IPS DF 6.9 (cell line): ENCODE measurements around the gene FGGY.
"Not testable (repeated sequence)": the region's sequence is repeated elsewhere in the genome, so short reads cannot be mapped to it uniquely, and the experiment has no call there.

ENCODE experiments used
- DNase-seq: peaks from one replicate; pipeline ENCODE4 v3.0.0-alpha.2; 2013; ENCODE audit warnings: low read depth, low spot score
- H3K27ac ChIP-seq: one replicate; pipeline ENCODE4 v1.5.1; 2013; ENCODE audit warnings: low read length, control low read depth
- H3K27me3 ChIP-seq: 2 replicates; pipeline ENCODE4 v1.6.1; 2013; ENCODE audit warnings: mild to moderate bottlenecking, low read length; ENCODE audit not compliant: control insufficient read depth, insufficient read depth
- H3K36me3 ChIP-seq: 2 replicates; pipeline ENCODE4 v1.6.1; 2013; ENCODE audit warnings: low read length; ENCODE audit not compliant: control insufficient read depth, insufficient read depth
- H3K4me1 ChIP-seq: 2 replicates; pipeline ENCODE4 v1.6.1; 2013; ENCODE audit warnings: low read length; ENCODE audit not compliant: control insufficient read depth, insufficient read depth
- H3K4me3 ChIP-seq: 2 replicates; pipeline ENCODE4 v1.5.1; 2013; ENCODE audit warnings: mild to moderate bottlenecking, low read length
- H3K9me3 ChIP-seq: 2 replicates; pipeline ENCODE4 v1.6.1; 2013; ENCODE audit warnings: low read length, inconsistent platforms; ENCODE audit not compliant: control insufficient read depth, insufficient read depth
- WGBS: extraction: QIAGEN DNeasy Blood & Tissue Kit; methylation state at CpG from one replicate; pipeline ENCODE4 v1.1.7; 2013; ENCODE audit warnings: mixed read lengths, missing lambda C conversion rate; ENCODE audit not compliant: insufficient read length, insufficient coverage; 5-methylcytosine and 5-hydroxymethylcytosine counted together

FGGY gene

DNA sequence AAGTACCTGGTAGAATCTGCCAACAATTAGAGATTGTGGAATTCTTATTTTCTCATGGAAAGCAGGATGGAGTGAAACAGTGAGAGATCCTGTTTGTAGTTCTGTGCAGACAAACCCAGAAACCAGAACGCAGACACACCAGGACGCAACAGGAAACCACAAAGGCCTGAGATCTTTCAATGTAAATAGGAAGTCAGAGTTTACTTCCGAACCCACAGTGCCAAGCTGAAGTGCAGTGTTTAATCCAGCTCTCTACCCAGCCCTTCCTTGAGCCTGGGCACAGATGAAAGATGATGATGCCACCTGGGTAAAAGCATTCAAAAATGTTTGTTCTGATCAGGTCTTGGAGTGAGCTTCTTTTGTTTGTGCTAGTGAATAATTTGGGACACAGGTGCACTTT is 273.6 kb downstream of the FGGY start:
- Histone ChIP-seq H3K27me3 (0 out of 2 replicates have a peak, but pooled peaks cover 1% of the 10 kb centered on the region), H3K4me1 (peaks cover 3% of the 10 kb centered on the region; the same call in 1 of the 2 replicates), H3K9me3 (no peaks in the 10 kb centered on the region), H3K36me3 (no peaks in the 10 kb centered on the region), H3K27ac (no peak overlapping the region), H3K4me3 (no peak overlapping the region)
- DNase-seq = no peak
- no CpG with 5 or more reads among the region's 3 CpGs for WGBS

DNA sequence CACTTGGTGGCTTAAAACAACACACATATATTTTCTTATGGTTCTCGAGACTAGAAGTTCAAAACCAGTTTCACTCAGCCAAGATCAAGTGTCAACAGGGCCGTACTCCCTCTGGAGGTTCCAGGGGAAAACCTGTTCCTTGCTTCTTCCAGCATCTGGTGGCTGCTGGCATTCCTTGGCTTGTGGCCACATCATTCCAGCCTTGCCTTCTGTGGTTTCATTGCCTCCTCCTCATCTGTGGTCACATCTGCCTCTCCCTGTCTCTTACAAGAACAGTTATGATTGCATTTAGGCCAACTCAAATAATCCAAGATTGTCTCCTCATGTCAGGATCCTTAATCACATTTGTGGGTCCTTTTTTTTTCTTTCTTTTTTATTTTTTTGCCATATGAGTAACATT is 277.2 kb downstream of the FGGY start:
- no peaks in the 10 kb centered on the region for H3K36me3 ChIP-seq
- peaks cover 3% of the 10 kb centered on the region; the same call in 1 of the 2 replicates for H3K4me1 ChIP-seq
- no peak for DNase-seq
- WGBS = no CpG with 5 or more reads among the region's 2 CpGs
- H3K27ac ChIP-seq = no peak overlapping the region
- no peak overlapping the region for H3K4me3 ChIP-seq
- H3K27me3 ChIP-seq = 0 out of 2 replicates have a peak, but pooled peaks cover 1% of the 10 kb centered on the region
- no peaks in the 10 kb centered on the region for H3K9me3 ChIP-seq

DNA sequence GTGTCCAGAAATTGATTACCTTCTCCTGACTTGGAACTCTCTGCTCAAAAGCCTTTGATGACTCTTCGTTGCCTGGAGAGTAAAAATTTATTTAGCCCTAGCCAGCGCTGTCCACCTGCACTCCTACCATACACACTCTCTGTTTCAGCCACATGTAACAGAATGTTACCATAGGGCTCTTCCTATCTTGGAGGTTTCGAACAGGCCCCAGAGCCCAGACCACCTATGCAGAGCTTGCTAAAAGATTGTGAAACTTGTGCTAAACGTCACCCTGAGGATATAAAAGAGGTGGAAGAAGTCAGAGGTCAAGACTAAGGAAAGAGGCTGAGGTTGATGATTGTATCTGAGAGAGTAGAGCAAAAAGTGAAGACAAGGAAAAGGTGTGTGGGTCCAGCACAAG is 280.9 kb downstream of the FGGY start:
- Histone ChIP-seq H3K4me1 (no peaks in the 10 kb centered on the region), H3K27me3 (no peaks in the 10 kb centered on the region), H3K36me3 (no peaks in the 10 kb centered on the region), H3K27ac (no peak overlapping the region), H3K4me3 (no peak overlapping the region), H3K9me3 (no peaks in the 10 kb centered on the region)
- WGBS = no CpG with 5 or more reads among the region's 4 CpGs
- DNase-seq = no peak

DNA sequence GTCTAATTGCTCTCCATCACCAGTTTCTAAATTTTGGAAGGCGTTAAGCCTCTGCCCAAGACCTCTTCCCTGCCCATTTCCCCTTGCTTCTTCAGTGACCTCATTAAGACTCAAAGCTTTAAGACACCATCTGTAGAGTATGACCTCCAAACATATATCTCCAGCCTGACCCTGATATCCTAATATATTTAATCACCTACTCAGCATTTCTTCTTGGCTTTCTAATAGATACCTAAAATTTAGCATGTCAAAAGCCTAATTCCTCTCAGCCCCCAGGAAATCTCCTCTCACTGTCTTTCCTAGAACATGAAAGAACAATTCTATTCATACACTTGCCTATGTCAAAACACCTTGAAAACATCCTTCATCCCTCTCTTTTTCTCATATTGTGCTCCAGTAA is 282.3 kb downstream of the FGGY start:
- no peaks in the 10 kb centered on the region for H3K36me3 ChIP-seq
- no CpG with 5 or more reads among the region's 1 CpG for WGBS
- H3K27ac ChIP-seq = no peak overlapping the region
- no peaks in the 10 kb centered on the region for H3K4me1 ChIP-seq
- no peak overlapping the region for H3K4me3 ChIP-seq
- DNase-seq = no peak
- no peaks in the 10 kb centered on the region for H3K9me3 ChIP-seq
- no peaks in the 10 kb centered on the region for H3K27me3 ChIP-seq

DNA sequence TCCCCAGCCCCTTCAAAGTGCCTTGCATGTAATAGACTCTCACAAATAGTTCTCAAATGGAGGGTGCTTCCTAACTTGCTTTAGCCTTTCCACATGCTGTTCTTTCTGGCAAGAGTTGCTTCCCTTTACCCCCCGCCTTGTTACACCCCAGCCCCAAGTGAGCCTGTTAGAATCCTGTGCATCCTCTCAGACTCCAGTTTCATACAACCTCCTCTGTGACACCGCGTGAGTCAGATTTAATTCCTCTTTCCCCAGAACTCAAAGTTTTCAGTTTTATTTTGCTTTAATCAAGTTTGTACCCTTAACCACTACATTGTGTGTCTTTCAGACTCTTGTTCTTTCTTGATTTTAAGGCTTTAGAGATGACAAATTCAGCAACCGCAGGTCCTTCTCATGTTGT is 283.4 kb downstream of the FGGY start:
- Histone ChIP-seq H3K27ac (no peak overlapping the region), H3K9me3 (no peaks in the 10 kb centered on the region), H3K36me3 (no peaks in the 10 kb centered on the region), H3K27me3 (no peaks in the 10 kb centered on the region), H3K4me3 (no peak overlapping the region), H3K4me1 (no peaks in the 10 kb centered on the region)
- no CpG with 5 or more reads among the region's 4 CpGs for WGBS
- no peak for DNase-seq

DNA sequence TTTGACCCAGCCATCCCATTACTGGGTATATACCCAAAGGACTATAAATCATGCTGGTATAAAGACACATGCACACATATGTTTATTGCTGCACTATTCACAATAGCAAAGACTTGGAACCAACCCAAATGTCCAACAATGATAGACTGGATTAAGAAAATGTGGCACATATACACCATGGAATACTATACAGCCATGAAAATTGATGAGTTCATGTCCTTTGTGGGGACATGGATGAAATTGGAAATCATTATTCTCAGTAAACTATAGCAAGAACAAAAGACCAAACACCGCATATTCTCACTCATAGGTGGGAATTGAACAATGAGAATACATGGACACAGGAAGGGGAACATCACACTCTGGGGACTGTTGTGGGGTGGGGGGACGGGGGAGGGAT is 295.5 kb downstream of the FGGY start:
- H3K4me3 ChIP-seq, H3K36me3 ChIP-seq: not testable (repeated sequence)

DNA sequence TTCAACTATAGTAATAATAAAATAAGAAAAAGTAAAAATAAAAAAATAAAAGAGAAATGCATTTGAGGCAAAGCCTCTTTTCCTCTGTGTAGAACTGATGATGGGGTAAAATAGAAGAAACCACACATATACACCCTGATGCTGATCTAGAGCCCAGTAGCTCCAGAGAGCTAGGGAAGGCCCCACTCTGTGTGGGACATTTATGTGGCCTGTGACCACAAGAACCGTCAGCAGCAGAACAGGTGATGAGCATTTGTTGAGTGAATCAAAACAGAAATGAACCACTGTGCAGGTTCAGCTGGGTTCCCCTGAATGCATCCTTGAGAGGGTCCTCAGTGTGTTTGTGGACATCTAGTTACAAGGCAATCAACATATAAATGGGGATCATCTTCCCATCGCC is 296.0 kb downstream of the FGGY start:
- Histone ChIP-seq H3K4me3 (no peak overlapping the region), H3K27ac (no peak overlapping the region), H3K4me1 (no peaks in the 10 kb centered on the region), H3K36me3 (no peaks in the 10 kb centered on the region), H3K27me3 (no peaks in the 10 kb centered on the region), H3K9me3 (no peaks in the 10 kb centered on the region)
- WGBS = no CpG with 5 or more reads among the region's 2 CpGs
- no peak for DNase-seq

More for the DNA sequence above, 295.5 kb downstream of the FGGY start:
- no CpG with 5 or more reads among the region's 2 CpGs for WGBS
- DNase-seq, H3K27ac ChIP-seq, H3K9me3 ChIP-seq, H3K27me3 ChIP-seq, H3K4me1 ChIP-seq: not testable (repeated sequence)

DNA sequence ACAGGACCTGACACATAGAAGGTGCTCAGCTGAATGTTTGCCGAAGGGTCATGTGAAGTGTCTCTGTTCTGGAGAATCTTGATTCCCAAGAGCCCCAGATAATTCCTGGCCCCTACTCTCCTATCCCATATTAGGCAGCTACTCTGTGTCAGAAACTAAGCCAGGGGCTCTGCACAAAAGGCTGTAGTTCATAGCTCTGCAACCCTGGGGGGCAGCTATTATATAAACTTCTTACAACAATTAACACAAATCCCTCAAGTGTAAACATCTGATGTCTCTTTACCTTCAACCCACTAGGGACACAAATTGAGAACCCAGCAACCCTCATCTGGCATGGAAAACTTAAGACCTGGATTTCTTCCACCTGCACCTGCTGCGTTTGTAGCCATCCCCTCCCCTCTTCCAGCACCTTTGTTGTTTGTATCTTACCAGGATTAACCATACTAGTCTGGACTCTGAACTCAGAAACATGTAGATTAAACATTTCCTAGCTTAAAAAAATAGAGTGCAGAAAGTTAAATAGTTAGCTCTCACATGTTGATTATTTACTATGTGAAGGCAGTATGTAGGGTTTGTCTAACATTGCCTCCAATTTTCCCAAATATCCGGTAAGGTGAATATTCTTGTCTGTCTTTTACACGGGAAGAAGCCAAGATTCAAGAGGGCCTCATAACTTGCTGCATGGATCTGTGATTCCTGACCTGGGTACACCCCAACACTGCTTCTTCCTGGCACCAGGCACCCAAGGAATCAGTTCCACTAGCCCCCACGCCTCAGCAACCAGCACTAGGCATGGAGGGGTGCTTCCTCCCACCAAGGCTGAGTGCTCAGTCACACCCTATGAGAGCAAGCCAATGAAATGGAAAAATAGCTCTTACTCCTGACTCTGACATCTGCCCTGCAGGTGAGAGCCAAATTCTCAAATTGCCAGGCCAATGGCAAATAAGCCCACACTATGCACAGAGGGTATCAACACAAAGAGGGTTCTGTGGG is 297.2 kb downstream of the FGGY start:
- Histone ChIP-seq H3K4me1 (no peaks in the 10 kb centered on the region), H3K27ac (no peak overlapping the region), H3K9me3 (no peaks in the 10 kb centered on the region), H3K4me3 (no peak overlapping the region), H3K36me3 (no peaks in the 10 kb centered on the region), H3K27me3 (no peaks in the 10 kb centered on the region)
- no peak for DNase-seq
- no CpG with 5 or more reads among the region's 5 CpGs for WGBS

DNA sequence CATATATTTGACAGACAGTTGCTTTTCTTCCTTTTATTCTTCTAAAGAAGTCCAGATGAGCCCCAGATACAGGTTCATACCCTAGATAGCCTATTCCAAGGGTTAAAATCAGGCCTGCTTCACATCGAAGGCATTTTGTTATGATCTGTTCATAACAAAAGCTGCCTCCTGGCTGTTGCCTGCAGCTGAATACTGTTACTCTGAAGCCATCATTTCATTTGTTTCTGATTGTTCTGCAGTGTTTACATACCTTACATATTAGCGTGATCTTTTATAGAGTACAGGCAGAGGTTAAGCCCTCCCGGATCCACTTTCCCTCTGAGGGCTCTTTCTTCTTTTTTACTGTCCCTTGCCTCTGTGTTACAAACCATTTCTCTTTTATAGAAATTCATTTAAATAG is 298.9 kb downstream of the FGGY start:
- Histone ChIP-seq H3K4me3 (no peak overlapping the region), H3K4me1 (no peaks in the 10 kb centered on the region), H3K9me3 (no peaks in the 10 kb centered on the region), H3K36me3 (no peaks in the 10 kb centered on the region), H3K27ac (no peak overlapping the region), H3K27me3 (no peaks in the 10 kb centered on the region)
- no peak for DNase-seq
- WGBS = no CpG with 5 or more reads among the region's 3 CpGs

DNA sequence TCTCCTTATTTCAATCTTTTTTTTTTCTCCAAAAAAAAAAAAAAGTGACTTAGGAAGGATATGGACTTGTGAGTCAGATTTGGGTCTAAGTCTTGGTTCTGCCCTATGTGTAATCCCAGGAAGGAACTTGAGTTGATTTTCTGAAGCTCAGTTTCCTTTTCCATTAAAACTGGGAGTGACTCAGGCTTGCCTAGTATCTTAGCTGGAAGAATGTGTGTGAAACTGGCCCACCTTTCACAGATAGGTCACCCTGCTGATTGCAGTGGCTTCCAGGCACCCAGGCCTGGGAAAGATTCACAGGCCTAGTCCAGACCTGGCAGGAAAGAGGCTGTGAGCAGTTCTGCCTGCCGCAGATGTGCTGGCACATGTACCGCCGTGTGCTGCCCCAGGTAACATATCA is 299.5 kb downstream of the FGGY start:
- no peaks in the 10 kb centered on the region for H3K36me3 ChIP-seq
- no peaks in the 10 kb centered on the region for H3K9me3 ChIP-seq
- WGBS = no CpG with 5 or more reads among the region's 3 CpGs
- H3K27me3 ChIP-seq = no peaks in the 10 kb centered on the region
- no peak overlapping the region for H3K4me3 ChIP-seq
- H3K4me1 ChIP-seq = no peaks in the 10 kb centered on the region; the same call in 1 of the 2 replicates
- no peak overlapping the region for H3K27ac ChIP-seq
- DNase-seq = no peak

DNA sequence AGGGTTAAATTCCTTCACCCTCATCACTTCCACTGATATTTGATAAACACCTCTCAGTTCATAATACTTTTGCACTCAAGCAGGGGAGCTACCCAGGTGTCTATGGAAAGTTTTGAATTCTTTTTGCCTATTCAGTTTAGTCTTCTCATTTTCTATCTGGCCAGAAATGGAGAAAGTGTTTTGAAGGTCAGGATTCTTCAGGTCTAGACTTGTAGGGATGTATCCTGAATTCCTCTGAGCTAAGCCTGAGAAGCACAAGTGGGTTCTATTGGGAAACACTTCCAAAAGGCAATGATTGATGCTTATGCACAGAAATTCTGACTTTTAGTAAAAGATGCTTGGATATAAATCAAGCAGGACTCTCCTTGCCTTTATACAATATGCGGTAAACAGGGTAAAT is 300.1 kb downstream of the FGGY start:
- no CpG with 5 or more reads among the region's 1 CpG for WGBS
- no peaks in the 10 kb centered on the region for H3K27me3 ChIP-seq
- H3K36me3 ChIP-seq = no peaks in the 10 kb centered on the region
- no peak overlapping the region for H3K27ac ChIP-seq
- no peaks in the 10 kb centered on the region; the same call in 1 of the 2 replicates for H3K4me1 ChIP-seq
- H3K9me3 ChIP-seq = no peaks in the 10 kb centered on the region
- no peak overlapping the region for H3K4me3 ChIP-seq
- no peak for DNase-seq
